NCI-H524 treated with DMSO at 0.1 percent for 48 hours (cell line): ENCODE measurements around the gene CFAP61.
A peak's percentile ranks its signal among the peaks of the same experiment; 100 is the strongest.

Experiments
- DNase-seq: peaks from one replicate; lab custom pipeline; 2025; lab: John Stamatoyannopoulos, UW

CFAP61 gene

DNA sequence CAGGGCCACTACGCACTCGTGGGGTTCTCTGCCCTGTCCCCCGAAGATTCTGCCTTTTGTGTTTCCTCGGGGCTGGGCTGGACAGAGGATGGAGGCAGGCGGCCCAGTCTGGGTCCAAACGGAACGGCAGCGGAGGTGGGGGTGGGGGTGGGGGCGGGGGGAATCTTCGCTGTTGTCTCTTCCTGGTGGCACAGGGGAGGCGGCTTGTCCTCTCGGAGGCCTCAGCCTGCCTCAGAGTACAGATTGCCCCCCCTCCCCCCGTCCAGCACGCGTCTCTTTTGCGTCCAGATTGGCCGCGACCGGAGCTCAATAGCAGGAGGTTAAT lies 314.2 kb downstream of the CFAP61 start:
- DNase-seq, result peak; percentile 51

DNA sequence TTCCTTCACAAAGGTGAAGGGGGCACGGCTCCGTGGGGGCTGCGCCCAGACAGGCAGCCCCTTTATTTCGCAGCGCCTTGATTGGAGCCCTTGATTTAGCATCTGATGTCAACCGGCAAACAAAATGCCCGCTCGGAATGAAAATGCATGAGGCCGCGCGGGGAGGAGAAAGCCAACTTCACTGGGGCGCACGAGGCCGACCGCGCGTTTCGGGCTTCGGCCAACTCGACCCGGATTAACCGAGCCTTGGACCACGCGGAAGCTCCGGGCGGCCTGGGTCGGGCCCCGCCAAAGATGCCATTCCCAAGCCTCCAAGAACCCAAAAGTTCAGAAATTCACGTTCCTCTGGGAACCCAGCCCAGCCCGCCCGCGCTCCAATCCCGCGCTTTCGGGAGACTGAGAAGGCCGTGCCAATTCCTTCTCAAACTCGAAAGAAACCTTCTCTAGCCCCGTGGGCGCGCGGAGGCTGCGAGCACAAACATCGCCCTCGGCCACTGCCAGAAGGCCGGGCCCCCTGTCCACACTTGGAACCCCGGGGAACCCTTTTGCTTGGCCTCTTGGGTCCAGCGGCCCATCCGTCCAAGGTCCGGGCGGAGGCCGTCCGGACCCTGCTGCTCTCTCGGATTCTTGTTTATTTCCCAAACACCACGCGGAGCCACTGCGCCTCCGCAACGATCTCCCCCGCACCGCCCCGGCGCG lies 314.7 kb downstream of the CFAP61 start:
- DNase-seq, result no peak

DNA sequence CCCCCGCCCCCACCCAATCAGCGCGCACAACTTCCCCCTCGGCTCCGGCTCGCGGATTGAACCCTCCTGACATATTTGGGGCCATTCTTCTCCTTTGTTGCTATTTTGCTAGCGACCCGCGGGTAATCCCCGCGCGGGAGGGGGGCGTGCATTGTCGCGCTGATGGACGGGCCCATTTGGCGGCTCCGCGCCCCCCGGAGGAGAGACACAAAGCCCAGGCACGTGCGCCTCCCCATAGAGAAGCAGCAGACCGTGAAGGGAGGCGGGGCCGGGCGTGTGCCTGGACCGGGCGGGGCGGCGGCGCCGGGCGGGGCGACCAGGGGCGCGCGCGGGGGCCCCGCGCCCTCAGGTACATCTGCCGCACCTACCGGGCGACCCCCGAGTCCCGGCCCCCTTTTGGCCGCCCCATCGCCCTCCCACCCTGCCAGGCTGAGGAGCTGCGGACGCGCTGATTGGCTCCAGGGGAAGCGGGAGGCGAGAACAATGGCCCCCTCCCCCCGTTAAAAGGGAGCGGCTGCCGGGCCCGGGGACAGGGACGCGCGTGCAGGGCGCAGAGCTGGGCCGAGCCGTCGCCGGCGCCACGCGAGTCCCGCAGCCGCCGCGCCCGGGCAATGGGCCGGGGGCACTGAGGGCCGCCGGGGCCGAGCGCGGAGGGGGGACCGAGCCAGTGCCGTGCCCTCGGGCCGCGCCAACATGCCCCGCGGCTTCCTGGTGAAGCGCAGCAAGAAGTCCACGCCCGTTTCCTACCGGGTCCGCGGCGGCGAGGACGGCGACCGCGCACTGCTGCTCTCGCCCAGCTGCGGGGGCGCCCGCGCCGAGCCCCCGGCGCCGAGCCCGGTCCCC lies 315.5 kb downstream of the CFAP61 start, which contains the start of gene INSM1:
TSS of gene INSM1 (plus strand) at position 530 of the 843 bp plus-strand sequence. CDS start at position 694, 164 bp downstream.
- peak; percentile 98 for DNase-seq

DNA sequence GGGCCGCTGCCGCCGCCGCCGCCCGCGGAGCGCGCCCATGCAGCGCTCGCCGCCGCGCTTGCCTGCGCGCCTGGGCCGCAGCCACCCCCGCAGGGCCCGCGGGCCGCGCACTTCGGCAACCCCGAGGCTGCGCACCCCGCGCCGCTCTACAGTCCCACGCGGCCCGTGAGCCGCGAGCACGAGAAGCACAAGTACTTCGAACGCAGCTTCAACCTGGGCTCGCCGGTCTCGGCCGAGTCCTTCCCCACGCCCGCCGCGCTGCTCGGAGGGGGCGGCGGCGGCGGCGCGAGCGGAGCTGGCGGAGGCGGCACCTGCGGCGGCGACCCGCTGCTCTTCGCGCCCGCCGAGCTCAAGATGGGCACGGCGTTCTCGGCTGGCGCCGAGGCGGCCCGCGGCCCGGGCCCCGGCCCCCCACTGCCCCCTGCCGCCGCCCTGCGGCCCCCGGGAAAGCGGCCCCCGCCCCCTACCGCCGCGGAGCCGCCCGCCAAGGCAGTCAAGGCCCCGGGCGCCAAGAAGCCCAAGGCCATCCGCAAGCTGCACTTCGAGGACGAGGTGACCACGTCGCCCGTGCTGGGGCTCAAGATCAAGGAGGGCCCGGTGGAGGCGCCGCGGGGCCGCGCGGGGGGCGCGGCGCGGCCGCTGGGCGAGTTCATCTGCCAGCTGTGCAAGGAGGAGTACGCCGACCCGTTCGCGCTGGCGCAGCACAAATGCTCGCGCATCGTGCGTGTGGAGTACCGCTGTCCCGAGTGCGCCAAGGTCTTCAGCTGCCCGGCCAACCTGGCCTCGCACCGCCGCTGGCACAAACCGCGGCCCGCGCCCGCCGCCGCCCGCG lies 316.3 kb downstream of the CFAP61 start:
- DNase-seq, result no peak

DNA sequence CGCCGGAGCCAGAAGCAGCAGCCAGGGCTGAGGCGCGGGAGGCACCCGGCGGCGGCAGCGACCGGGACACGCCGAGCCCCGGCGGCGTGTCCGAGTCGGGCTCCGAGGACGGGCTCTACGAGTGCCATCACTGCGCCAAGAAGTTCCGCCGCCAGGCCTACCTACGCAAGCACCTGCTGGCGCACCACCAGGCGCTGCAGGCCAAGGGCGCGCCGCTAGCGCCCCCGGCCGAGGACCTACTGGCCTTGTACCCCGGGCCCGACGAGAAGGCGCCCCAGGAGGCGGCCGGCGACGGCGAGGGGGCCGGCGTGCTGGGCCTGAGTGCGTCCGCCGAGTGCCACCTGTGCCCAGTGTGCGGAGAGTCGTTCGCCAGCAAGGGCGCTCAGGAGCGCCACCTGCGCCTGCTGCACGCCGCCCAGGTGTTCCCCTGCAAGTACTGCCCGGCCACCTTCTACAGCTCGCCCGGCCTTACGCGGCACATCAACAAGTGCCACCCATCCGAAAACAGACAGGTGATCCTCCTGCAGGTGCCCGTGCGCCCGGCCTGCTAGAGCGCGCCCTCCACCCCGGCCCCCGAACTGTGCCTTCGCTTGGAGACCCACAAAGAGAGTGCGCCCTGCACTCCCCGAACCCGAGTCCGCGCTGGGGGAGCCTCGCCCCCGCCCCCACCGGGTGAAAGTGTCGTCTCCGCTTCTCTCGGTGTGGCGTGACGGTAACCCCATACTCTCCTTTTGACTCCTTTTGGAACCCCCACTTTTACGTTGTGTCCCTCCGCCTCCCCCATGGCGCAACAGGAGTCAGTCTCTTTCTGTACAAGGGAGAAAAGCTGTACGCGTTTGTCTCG lies 317.1 kb downstream of the CFAP61 start:
- DNase-seq, result no peak

DNA sequence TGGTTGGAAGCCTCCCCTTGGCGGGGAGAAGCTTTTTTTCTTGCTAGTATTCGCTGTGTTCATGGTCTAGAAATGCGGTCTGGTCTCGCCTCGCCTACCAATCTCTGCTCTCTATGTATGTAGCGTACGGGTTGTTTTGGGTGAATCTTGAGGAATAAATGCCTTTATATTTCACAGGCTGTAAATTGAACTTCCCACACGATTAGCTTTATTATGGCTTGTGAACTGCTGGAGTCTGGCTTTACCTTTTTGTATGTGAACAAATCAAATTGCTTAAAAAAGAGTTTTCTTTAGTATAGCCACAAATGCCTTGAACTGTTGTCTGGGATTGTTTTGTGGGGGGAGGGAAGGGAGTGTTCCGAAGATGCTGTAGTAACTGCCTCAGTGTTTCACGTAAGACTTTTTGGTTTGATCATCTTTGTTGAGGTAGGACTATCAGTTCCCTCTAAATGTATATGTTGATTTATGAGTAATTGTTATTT lies 317.8 kb downstream of the CFAP61 start:
- DNase-seq, result no peak

DNA sequence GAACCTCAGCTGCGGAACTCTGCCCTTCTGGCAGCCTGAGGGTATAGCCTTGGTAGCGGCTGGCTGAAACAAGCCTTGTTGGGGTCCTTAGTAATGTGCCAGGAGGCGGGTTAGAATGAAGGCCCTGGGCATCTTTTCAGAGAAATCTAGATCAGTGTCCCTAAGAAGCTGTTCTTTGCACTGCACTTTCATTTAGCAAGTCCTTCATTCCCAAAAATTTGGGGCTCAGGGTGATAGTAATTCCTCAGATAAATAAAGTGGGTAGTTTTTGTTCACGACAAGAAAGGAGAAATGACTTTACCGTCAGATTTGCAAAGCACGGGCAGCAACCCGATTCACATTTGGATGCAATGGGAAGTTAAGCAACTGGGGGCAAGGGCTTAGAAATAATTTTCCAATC lies 318.8 kb downstream of the CFAP61 start:
- DNase-seq, result no peak

DNA sequence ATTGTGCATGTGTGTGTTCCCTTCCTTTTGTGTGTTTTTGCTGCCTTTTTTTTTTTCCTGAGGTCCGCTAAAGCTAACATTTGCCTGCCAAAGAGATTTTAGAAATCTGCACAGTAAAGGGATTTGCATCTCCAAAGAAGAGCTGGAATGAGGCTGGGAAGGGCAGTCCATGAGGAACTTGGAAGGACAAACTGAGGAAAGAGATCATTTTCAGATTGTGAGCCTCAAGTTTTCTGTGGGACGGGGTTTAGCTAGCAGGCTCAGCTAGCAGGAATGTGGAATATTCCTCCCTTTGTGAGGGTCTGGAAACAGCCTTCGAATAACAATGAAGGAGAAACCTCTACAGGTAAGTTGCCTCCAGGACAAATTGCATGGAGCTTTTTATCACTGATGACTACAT lies 319.3 kb downstream of the CFAP61 start:
- no peak for DNase-seq

DNA sequence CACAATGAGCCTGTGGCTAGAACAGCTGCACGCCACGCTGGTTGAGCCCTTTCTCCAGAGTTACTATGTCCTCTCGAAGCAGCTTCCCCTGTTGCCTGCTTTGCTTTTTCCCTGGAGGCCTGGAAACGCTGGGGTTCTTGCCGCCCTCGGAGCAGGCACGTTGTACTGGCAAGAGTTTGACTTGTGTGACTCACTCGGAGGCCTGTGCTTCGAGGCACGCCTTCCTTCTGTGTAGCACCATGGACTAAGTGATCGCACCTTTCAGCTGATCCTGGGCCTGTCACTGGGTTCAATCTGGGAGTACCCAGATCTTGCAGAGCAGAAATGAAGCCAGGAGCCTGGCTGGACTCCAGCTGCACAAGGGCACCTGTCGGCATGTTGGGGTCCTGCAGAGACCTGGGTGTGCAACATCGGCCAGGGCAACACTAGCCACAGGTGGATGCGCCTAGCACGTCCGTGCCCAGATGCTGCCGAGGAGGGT lies 320.8 kb downstream of the CFAP61 start:
- DNase-seq, result no peak

DNA sequence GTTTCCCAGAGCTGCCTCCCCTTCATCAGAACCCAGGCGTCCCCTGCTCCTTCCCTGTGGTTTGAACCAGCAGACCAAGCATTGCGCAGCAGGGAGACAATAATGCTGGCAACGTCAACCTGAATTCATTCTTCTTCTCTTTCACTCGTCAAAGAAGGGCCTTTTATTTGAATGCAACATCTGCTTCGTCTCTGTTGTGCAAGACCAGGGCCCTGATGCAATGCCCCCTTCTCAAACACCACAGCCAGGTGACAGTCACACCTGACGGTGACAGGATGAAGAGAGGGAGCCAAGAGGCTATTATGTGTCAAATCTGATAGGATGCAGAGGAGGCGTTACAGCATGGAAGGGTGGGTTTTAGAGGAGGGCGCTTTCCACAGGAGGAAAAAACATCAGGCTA lies 323.5 kb downstream of the CFAP61 start:
- no peak for DNase-seq

DNA sequence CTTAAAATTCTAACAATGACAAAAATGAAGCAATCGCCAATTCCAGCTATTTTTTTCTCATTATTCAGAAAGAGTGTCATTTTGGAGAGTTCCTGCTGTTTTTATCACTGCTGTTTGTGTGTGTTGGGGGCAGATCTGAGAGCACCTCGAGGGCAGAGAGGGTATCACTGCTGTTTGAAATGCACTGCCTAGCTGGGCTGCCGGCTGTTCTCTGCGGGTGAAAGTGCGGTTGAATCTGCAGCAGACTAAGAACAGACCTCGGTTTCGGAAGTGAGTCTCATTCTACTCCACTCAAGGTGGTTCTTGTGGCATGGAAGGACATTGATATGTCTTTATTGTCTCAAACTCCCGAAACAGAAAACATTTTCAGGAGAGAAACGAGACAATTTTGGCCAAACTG lies 333.9 kb downstream of the CFAP61 start:
- DNase-seq, result no peak

DNA sequence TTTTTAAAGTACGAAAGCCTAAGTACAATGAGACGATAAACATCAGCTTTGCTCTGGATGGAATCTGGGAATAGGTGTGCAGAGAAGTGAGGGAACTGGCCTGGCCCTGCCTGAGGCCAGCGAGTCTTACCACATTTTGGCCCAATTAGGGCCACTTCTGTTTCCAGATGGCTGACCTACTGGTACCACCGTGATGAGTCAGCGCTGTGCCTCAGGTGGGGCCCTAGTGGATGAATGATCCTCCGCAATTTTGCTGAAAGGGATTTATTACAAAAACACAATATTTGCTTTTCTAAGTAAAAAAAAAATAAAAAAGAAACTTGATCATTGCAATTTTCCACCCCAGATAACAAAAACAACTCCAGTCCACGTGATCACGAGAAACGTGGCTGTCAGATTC lies 338.1 kb downstream of the CFAP61 start:
- DNase-seq, result no peak

DNA sequence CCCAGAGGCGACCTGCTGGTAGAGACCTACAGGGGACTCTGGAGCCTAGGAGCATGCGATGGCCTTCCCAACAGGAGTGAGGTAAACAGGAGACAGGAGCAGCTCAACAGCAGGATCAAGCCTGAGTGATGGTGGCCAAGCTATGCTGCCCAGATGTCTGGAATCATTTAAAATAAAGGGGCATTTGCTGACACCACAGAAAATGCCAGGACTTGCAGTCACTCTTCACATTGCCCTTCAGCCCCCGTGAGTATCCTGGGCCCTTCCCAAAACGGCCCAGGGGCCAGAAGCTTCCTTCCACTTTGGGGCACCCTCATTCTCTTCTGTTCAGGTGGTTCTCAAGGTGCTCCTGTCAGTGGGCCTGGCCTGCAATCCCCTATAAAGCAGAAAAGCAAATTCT lies 338.8 kb downstream of the CFAP61 start:
- no peak for DNase-seq

DNA sequence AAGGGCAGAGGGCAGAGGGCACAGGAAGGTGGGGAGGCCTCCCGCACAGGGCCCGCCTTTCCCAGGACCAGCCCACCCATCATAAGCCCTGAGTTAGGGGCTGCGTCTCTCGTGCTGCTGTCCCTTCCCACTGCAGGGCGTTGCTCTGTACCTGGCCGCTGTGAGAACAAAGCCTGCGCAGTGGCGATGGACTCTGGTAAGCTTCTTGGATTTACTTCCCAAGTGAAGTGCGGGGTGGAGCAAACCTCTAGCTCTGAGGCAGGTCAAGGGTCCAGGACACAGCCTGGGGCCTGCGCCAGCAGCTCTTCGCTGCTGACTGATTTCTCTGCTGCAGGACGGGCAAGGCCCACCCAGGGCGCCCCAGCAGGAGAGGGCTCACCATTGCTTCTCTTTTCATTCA lies 339.4 kb downstream of the CFAP61 start:
- DNase-seq, result no peak

DNA sequence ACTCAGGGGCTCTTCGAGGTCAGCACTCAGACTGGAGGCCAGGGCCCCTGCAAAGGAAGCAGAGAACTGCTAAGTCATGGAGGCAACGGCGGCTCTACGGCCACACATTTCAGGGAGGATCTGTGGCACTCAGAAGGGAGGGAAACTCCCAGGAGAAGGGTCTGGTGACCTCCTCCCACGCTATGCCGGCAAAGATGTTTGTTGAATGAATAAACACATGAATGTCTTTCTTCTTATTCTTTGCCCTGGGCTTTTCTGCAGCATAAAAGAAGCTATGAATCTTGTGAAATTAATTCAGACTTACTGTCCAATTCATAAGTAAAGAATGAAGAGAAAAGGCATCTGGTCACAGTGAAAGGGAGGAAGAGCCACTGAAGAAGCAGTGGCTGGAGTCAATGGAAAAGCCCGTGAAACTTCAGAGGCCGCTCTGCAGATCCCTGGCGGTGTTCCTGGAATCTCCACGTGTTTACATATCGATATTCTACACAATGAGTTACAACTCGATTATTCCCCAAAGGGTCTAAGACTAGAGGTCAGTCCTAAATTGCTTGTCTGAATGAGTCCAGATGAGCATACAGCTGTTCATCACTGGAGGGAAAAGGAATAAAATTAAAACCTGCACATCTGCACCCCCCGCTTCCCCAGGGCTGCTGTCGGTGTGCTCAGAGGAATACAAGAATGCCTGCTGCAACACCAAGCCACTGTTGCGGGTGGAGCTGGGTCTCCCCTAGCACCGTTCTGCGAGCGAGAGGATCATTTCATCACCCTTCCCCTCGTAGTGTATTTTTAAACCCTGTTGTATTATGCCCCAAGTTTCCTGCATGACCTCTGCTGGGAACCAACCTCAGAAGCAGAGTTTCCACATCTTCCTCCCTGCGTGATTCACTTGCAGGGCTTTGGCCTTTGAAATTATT lies 341.1 kb downstream of the CFAP61 start:
- DNase-seq, result no peak

DNA sequence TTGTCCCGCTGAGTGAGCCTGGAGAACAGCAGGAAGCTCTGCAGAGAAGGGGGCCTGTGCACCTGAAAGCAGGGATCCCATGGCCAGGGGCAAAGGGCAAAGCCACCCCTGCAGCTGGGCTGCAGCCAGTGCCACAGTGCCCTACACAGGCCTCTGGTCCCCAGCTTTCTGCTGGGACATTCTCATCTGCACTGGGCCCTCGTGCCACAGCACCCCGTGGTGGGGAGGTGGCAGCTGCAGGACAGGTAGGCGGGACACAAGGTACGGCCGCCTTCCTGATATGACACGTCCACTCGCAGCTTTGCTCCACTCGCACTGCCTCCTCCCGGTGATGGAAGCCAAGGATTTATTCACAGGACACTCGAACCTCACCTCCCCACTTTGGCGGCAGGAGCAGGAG lies 342.8 kb downstream of the CFAP61 start:
- no peak for DNase-seq

DNA sequence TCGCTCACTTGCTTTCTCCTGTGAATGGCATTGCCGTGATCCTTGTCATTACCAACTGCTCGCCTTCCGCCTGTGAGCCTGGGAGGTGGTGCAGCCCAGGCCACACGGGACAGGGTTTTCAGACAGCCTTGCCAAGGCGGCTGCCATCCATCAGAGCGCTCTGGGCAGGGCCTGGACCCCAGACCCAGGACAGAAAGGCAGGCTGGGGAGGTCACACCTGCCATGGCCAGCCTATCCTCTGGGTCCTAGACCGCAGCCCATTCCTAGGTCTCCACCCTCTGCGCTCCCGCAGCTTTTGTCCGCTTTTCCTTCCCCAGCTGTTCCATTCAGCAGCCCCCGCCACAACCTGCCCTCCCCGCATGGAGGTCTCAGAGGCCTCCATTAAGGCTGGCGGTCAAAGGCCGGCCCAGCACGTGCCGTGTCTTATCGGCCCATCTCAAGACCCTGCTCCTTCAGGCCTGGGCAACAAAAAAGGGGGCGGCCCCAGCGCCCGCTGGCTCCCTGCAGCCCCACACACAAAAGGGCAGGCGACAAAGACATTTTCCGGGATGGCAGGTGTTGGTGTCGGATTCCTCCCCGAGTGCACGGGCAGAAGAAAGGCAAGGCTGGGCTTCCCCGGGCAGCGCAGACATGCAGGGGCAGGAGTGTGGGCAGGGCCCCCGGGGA lies 343.7 kb downstream of the CFAP61 start:
- DNase-seq, result no peak

DNA sequence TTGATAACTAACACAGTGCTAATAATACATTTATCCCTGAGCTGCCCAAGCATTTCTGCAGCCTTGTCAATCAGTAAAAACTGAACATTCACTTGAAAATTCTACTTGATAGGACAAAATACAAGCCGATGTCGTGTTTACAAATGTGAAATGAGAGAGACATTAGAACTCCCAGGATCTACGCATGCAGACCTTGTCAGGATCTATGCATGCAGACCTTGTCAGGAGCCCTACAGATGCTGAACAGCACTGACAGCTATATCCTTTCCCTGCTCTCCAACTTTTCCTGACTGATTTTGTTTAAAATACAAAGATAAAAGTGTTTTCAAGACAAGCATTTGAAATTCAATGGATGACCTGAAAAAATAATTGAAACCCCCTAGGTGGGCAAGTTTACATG lies 344.5 kb downstream of the CFAP61 start:
- no peak for DNase-seq

DNA sequence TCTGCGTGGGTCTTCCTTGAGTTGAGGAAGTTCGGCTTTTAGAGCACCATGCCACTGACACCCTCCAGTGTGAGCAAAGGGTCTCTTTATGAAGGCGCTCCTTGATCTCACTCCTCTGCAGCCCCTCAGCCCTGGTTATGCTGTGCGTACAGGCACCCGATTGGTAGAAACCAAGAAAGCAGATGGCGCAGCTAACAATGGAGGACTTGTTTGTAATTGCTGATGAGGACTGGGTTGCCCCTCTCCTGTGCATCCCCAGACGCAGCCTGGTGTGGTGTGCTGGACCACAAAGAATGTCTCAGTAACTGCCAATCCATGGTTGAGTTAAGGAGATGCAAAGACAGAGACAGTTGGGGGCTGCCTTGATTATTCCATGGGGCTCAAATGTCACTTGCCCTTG lies 345.8 kb downstream of the CFAP61 start:
- no peak for DNase-seq
